MM.1S (cell line): ENCODE measurements around the gene RXRA.

Source experiments
- DNase-seq: peaks from one replicate; pipeline ENCODE4 v3.0.0-alpha.2; 2015
- H2AFZ ChIP-seq: fragments of 300-600 bp; sonication (generic); 2 replicates; pipeline ENCODE4 v1.6.0; 2016; ENCODE audit warnings: antibody characterized with exemption, low read length
- H3F3A ChIP-seq: fragments of 300-600 bp; sonication (generic); 2 replicates; pipeline ENCODE4 v1.6.1; 2016; ENCODE audit warnings: mild to moderate bottlenecking, antibody characterized with exemption, low read length, moderate library complexity, mixed read lengths; ENCODE audit not compliant: insufficient read depth
- H3K27ac ChIP-seq: fragments of 300-600 bp; sonication (generic); 2 replicates; pipeline ENCODE4 v1.5.1; 2016; ENCODE audit warnings: mild to moderate bottlenecking, low read length
- H3K27me3 ChIP-seq: fragments of 300-600 bp; sonication (generic); replicated peaks from 2 replicates; pipeline ENCODE4 v1.6.0; 2016; ENCODE audit warnings: low read length; ENCODE audit not compliant: insufficient read depth
- H3K36me3 ChIP-seq: fragments of 300-600 bp; sonication (generic); replicated peaks from 2 replicates; pipeline ENCODE4 v1.6.1; 2016; ENCODE audit warnings: mild to moderate bottlenecking, low read length, mixed read lengths; ENCODE audit not compliant: insufficient read depth
- H3K4me1 ChIP-seq: fragments of 300-600 bp; sonication (generic); 2 replicates; pipeline ENCODE4 v1.6.1; 2016; ENCODE audit warnings: low read length, mixed read lengths
- H3K4me2 ChIP-seq: fragments of 300-600 bp; sonication (generic); 2 replicates; pipeline ENCODE4 v1.6.0; 2016; ENCODE audit warnings: low read depth, low read length
- H3K4me3 ChIP-seq: fragments of 300-600 bp; sonication (generic); 2 replicates; pipeline ENCODE4 v1.5.1; 2016; ENCODE audit warnings: low read length, mixed read lengths
- H3K79me2 ChIP-seq: fragments of 300-600 bp; sonication (generic); 2 replicates; pipeline ENCODE4 v1.6.1; 2016; ENCODE audit warnings: mixed run types, low read length, mixed read lengths
- H3K9ac ChIP-seq: fragments of 300-600 bp; sonication (generic); 2 replicates; pipeline ENCODE4 v1.6.1; 2016; ENCODE audit warnings: low read length, mixed read lengths
- H3K9me2 ChIP-seq: fragments of 300-600 bp; sonication (generic); replicated peaks from 2 replicates; pipeline ENCODE4 v1.6.1; 2016; ENCODE audit warnings: mild to moderate bottlenecking, low read length, mixed read lengths; ENCODE audit not compliant: insufficient read depth
- H3K9me3 ChIP-seq: fragments of 300-600 bp; sonication (generic); replicated peaks from 2 replicates; pipeline ENCODE4 v1.6.1; 2016; ENCODE audit warnings: mild to moderate bottlenecking, low read length, mixed read lengths; ENCODE audit not compliant: insufficient read depth
- H4K20me1 ChIP-seq: fragments of 300-600 bp; sonication (generic); 2 replicates; pipeline ENCODE4 v1.6.1; 2016; ENCODE audit warnings: mild to moderate bottlenecking, low read length, moderate library complexity, mixed read lengths; ENCODE audit not compliant: insufficient read depth
- EZH2 ChIP-seq: fragments of 300-600 bp; sonication (generic); optimal IDR thresholded peaks from 2 replicates; pipeline ENCODE3; 2017; ENCODE audit warnings: low read depth, mild to moderate bottlenecking, antibody characterized with exemption, low read length, mixed read lengths
- EZH2phosphoT487 ChIP-seq: fragments of 300-600 bp; sonication (generic); IDR thresholded peaks from 2 replicates; pipeline ENCODE4 v1.6.1; 2018; ENCODE audit warnings: antibody characterized with exemption, low read length
- TF ChIP-seq, protein P1 (sequence below): fragments of 300-600 bp; sonication (generic); IDR thresholded peaks from 2 replicates; pipeline ENCODE4 v1.5.1; 2016; ENCODE audit warnings: antibody characterized with exemption, low read length, mixed read lengths

Gene RXRA

DNA sequence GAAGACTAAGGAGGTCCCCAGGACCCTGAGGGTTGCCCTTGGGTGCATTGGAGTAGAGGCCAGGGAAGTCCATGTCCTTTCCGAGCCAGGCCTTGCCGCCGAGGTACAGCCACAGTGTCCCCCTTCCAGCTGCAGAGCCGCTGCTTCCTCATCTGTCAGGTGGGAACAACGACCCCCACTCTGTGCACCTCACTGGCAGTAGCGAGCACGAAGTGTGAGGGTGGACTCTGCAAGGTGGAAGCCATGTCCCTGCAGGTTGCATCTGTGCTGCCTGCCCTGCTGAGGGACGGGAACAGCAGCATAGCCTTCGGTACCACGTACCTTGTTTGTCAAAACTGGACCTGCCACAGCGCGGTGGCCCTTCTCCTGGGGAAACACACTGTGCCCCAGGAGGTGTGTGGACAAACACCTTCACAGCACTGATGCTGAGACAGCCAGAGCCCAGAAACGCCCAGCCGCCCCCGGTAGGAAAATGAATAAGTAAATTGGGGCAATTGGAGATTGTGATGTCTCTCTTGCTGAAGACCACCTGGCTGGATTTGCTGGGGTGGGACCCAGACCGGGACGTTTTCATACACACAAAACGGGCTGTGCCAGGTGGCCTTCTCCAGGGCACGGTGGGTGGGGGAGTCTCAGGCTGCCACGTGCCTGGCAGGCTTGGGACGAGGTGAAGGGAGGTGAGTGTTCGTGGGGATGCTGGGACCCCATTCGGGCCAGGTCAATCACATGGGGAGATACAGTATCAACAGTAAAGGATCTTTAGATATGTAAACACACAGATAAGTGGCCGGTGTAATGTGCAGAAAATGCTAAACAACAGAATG is 157.3 kb downstream of the RXRA start:
- TF ChIP-seq, protein P1, sequence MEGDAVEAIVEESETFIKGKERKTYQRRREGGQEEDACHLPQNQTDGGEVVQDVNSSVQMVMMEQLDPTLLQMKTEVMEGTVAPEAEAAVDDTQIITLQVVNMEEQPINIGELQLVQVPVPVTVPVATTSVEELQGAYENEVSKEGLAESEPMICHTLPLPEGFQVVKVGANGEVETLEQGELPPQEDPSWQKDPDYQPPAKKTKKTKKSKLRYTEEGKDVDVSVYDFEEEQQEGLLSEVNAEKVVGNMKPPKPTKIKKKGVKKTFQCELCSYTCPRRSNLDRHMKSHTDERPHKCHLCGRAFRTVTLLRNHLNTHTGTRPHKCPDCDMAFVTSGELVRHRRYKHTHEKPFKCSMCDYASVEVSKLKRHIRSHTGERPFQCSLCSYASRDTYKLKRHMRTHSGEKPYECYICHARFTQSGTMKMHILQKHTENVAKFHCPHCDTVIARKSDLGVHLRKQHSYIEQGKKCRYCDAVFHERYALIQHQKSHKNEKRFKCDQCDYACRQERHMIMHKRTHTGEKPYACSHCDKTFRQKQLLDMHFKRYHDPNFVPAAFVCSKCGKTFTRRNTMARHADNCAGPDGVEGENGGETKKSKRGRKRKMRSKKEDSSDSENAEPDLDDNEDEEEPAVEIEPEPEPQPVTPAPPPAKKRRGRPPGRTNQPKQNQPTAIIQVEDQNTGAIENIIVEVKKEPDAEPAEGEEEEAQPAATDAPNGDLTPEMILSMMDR = no peak
- TF ChIP-seq EZH2phosphoT487 (no peak), EZH2 (no peak)
- no peak overlapping the region for H2AFZ ChIP-seq
- H3K9me2 ChIP-seq = no peaks in the 10 kb centered on the region
- H3K27me3 ChIP-seq = peaks cover 94% of the 10 kb centered on the region
- H3K79me2 ChIP-seq = no peaks in the 10 kb centered on the region
- no peak overlapping the region for H3K4me3 ChIP-seq
- H3F3A ChIP-seq = no peaks in the 10 kb centered on the region
- H3K4me2 ChIP-seq = no peak overlapping the region
- H3K27ac ChIP-seq = no peak overlapping the region
- no peaks in the 10 kb centered on the region for H4K20me1 ChIP-seq
- H3K4me1 ChIP-seq = no peaks in the 10 kb centered on the region
- no peak overlapping the region for H3K9ac ChIP-seq
- no peaks in the 10 kb centered on the region for H3K36me3 ChIP-seq
- DNase-seq = no peak
- H3K9me3 ChIP-seq = no peaks in the 10 kb centered on the region

DNA sequence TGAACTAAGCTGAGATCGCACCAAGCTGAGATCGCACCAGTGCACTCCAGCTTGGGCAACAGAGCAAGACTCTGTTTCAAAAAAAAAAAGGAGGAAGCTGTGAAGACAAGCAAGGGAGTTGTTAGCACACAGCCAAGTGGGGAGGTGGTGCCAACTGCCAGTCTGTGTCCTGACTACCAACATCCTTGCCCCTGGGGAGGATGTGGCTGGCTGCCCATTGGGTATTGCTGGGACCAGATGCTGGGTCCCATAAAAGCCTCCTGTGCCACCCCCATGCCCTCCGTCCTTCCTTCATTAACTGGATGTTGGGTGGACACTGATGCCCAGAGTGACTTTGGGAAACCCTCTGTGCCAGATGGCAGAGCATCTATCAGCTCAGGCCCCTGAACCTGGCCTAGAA is 158.2 kb downstream of the RXRA start:
- DNase-seq = no peak
- Histone ChIP-seq H3K4me3 (no peak overlapping the region), H3K9me2 (no peaks in the 10 kb centered on the region), H3K27ac (no peak overlapping the region), H3K79me2 (no peaks in the 10 kb centered on the region), H3K9me3 (no peaks in the 10 kb centered on the region), H3F3A (no peaks in the 10 kb centered on the region), H3K36me3 (no peaks in the 10 kb centered on the region), H3K4me2 (no peak overlapping the region), H4K20me1 (no peaks in the 10 kb centered on the region), H3K9ac (no peak overlapping the region), H2AFZ (no peak overlapping the region), H3K4me1 (no peaks in the 10 kb centered on the region), H3K27me3 (peaks cover 94% of the 10 kb centered on the region)
- TF ChIP-seq EZH2phosphoT487 (no peak), EZH2 (no peak)
- TF ChIP-seq, protein P1 = no peak

DNA sequence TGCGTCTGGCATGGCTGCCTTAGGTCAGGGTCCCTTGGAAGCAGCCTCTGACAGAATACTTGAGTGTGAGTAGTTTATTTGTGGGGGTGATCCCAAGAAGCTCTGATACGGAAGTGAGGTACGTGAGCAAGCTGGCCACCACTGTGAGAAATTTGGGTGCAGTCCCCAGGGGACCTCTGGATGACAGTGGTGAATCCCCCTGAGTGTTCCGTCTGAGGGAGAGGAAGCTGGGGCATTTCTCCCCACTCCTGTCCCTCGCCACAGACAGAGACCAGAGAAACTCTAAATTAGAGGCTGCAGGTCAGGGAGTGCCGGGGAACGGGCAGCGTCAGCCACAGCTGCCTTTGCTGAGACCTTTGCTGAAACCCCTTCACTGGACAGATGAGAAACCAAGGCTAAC is 159.4 kb downstream of the RXRA start:
- no peak overlapping the region for H3K4me3 ChIP-seq
- H3K9me3 ChIP-seq = no peaks in the 10 kb centered on the region
- no peak for TF ChIP-seq EZH2phosphoT487
- no peak for TF ChIP-seq EZH2
- no peak for DNase-seq
- H3K4me1 ChIP-seq = no peaks in the 10 kb centered on the region
- H3K27me3 ChIP-seq = peaks cover 95% of the 10 kb centered on the region
- H4K20me1 ChIP-seq = no peaks in the 10 kb centered on the region
- H3K4me2 ChIP-seq = no peak overlapping the region
- H3F3A ChIP-seq = no peaks in the 10 kb centered on the region
- H2AFZ ChIP-seq = no peak overlapping the region
- no peaks in the 10 kb centered on the region for H3K9me2 ChIP-seq
- no peaks in the 10 kb centered on the region for H3K36me3 ChIP-seq
- no peaks in the 10 kb centered on the region for H3K79me2 ChIP-seq
- H3K9ac ChIP-seq = no peak overlapping the region
- H3K27ac ChIP-seq = no peak overlapping the region

DNA sequence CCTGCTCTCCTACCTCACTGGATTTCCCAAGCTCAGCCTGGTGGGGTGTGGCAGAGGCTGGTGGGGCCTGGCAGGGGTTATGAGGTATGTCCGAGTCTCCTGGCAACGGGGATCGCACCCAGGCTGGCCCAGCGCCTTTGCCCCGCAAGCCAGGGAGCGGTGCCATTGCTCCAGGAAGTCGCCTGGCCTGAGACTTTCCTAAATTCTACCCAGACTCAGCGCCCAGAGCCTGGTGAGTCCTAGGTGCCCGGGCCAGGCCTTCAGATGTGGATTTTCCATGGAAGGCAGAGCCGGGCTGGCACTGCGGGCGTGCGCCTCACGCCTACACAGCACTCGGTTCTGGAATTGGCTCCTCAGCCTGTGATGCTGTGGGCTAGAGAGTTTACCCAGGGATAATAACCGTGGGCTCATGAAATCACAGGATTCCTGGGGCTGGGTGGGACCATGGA is 159.9 kb downstream of the RXRA start:
- Histone ChIP-seq H3K9ac (no peak overlapping the region), H3K27ac (no peak overlapping the region), H3K4me3 (no peak overlapping the region), H3K79me2 (no peaks in the 10 kb centered on the region), H2AFZ (no peak overlapping the region), H3K27me3 (peaks cover 98% of the 10 kb centered on the region), H3K4me1 (no peaks in the 10 kb centered on the region), H3K9me3 (no peaks in the 10 kb centered on the region), H3K9me2 (no peaks in the 10 kb centered on the region), H3K4me2 (no peak overlapping the region), H3K36me3 (no peaks in the 10 kb centered on the region), H4K20me1 (no peaks in the 10 kb centered on the region), H3F3A (no peaks in the 10 kb centered on the region)
- TF ChIP-seq, protein P1 = no peak
- TF ChIP-seq EZH2 (no peak), EZH2phosphoT487 (no peak)
- DNase-seq = no peak
